Caco-2 (cell line): Measurements from ENCODE around the gene UGT8. TPM values are rescaled to one million over a fixed set of nuclear protein-coding genes. Genes with fewer than 3 reads are reported as not detected.

Experiments
- BruUV-seq: library from RNA; stranded (reverse); fragments of 400-500 nt; replicated peaks from 2 replicates; lab custom pipeline; 2021; lab: Mats Ljungman, UMichigan
- CTCF ChIA-PET: fragments of 300-600 bp; sonication (Branson Sonifier 250); formaldehyde crosslinking; loops from one replicate; lab custom pipeline; 2022; ENCODE audit warnings: antibody characterized with exemption; lab: Charles Lee
- POLR2A ChIA-PET: fragments of 300-600 bp; sonication (Branson Sonifier 250); formaldehyde crosslinking; loops from one replicate; lab custom pipeline; 2022; ENCODE audit warnings: antibody characterized with exemption; lab: Charles Lee
- DNase-seq, 2 experiments: peaks; one replicate each; pipeline versions ENCODE4 v3.0.0 to v3.0.0-alpha.2; 2020 to 2022
- H3K27me3 ChIP-seq: replicated peaks from 2 replicates; pipeline ENCODE4 v1.6.0; 2011; ENCODE audit warnings: low read length; ENCODE audit not compliant: control insufficient read depth, insufficient read depth
- H3K36me3 ChIP-seq: 2 replicates; pipeline ENCODE4 v1.5.1; 2011; ENCODE audit warnings: low read length; ENCODE audit not compliant: control insufficient read depth, insufficient read depth
- H3K4me1 ChIP-seq: fragments of 250-450 bp; sonication (Bioruptor Pico); 2 replicates; pipeline ENCODE4 v1.5.1; 2020; ENCODE audit warnings: mild to moderate bottlenecking
- H3K4me3 ChIP-seq: 2 replicates; pipeline ENCODE4 v1.5.1; 2011; ENCODE audit warnings: low read depth, mild to moderate bottlenecking, control low read depth, low read length
- H3K9me3 ChIP-seq: fragments of 250-450 bp; sonication (Bioruptor Pico); 2 replicates; pipeline ENCODE4 v1.5.1; 2020; ENCODE audit warnings: mild to moderate bottlenecking, moderate library complexity
- H3K27ac Mint-ChIP-seq: one replicate; pipeline ENCODE4 v1.8.0; 2022; ENCODE audit warnings: mixed read lengths; ENCODE audit not compliant: unreplicated experiment
- H3K27me3 Mint-ChIP-seq: one replicate; pipeline ENCODE4 v1.8.0; 2022; ENCODE audit warnings: mixed read lengths; ENCODE audit not compliant: insufficient read depth, unreplicated experiment
- H3K36me3 Mint-ChIP-seq: one replicate; pipeline ENCODE4 v1.8.0; 2022; ENCODE audit warnings: mild to moderate bottlenecking, mixed read lengths; ENCODE audit not compliant: insufficient read depth, unreplicated experiment
- H3K4me1 Mint-ChIP-seq: one replicate; pipeline ENCODE4 v1.8.0; 2022; ENCODE audit warnings: low read depth, mixed read lengths; ENCODE audit not compliant: unreplicated experiment
- H3K4me3 Mint-ChIP-seq: one replicate; pipeline ENCODE4 v1.8.0; 2022; ENCODE audit warnings: mild to moderate bottlenecking, moderate library complexity, mixed read lengths; ENCODE audit not compliant: unreplicated experiment
- H3K9me3 Mint-ChIP-seq: one replicate; pipeline ENCODE4 v1.8.0; 2022; ENCODE audit warnings: mixed read lengths; ENCODE audit not compliant: unreplicated experiment
- intact Hi-C: fragments of 100-400 bp; cut with micrococcal nuclease; formaldehyde crosslinking; loops from one replicate; pipeline ENCODE4 v1.10.0; 2022; ENCODE audit not compliant: unreplicated experiment
- total RNA-seq: library from RNA; stranded (reverse); gene quantifications from 2 replicates; pipeline ENCODE4 v1.2.3, GENCODE V29; 2022
- TF ChIP-seq, protein P1 (sequence below), 2 experiments: fragments of 200-600 bp in 1 of 2; IDR thresholded peaks; 1 replicate in 1 of 2; 2 replicates in 1 of 2; pipeline versions ENCODE4 v1.5.1 to v1.8.0; 2011 to 2022; ENCODE audit warnings: antibody characterized with exemption in 1 of 2, control low read depth in 1 of 2, inconsistent platforms in 1 of 2, low read depth in 1 of 2, low read length in 1 of 2, mild to moderate bottlenecking in 1 of 2, moderate library complexity in 1 of 2; ENCODE audit not compliant: insufficient read depth in 1 of 2, severe bottlenecking in 1 of 2, unreplicated experiment in 1 of 2

Gene UGT8
- total RNA-seq, 1 experiment from 2014 or later, result 11.9 TPM

DNA sequence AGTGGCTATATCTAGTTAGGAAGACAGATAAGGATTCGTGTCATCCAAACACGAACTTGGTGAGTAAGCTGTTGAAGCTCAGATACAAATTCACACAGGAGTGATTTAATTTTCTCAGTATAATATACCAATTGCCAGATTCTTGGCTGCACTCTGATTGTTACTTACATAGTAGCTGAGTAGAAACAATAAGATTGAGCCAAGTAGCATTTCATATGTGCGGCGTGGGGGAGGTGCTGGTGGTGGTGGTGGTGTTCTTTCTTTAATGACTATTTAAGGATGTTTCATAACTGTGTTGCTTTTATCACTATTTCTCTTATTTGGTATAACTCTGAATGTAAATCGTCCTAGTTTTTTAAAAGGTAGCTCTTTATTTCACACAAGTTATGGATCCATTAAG is 102.9 kb downstream of the UGT8 start:
- no peak overlapping the region for H3K27ac Mint-ChIP-seq
- ChIA-PET CTCF (no interaction called here), POLR2A (no interaction called here)
- no peaks in the 10 kb centered on the region for H3K36me3 Mint-ChIP-seq
- TF ChIP-seq, protein P1, sequence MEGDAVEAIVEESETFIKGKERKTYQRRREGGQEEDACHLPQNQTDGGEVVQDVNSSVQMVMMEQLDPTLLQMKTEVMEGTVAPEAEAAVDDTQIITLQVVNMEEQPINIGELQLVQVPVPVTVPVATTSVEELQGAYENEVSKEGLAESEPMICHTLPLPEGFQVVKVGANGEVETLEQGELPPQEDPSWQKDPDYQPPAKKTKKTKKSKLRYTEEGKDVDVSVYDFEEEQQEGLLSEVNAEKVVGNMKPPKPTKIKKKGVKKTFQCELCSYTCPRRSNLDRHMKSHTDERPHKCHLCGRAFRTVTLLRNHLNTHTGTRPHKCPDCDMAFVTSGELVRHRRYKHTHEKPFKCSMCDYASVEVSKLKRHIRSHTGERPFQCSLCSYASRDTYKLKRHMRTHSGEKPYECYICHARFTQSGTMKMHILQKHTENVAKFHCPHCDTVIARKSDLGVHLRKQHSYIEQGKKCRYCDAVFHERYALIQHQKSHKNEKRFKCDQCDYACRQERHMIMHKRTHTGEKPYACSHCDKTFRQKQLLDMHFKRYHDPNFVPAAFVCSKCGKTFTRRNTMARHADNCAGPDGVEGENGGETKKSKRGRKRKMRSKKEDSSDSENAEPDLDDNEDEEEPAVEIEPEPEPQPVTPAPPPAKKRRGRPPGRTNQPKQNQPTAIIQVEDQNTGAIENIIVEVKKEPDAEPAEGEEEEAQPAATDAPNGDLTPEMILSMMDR (IDR thresholded peaks at IDR 0.05; ENCODE audit: insufficient read depth in 1 of 2, low read depth in 1 of 2, low read length in 1 of 2, severe bottlenecking in 1 of 2, unreplicated experiment in 1 of 2), result no peak
- BruUV-seq, result no TSS peak
- no peaks in the 10 kb centered on the region for H3K9me3 Mint-ChIP-seq
- no peaks in the 10 kb centered on the region for H3K36me3 ChIP-seq
- intact Hi-C loops, result no loop called here
- H3K27me3 ChIP-seq, result no peaks in the 10 kb centered on the region
- no peaks in the 10 kb centered on the region for H3K4me1 Mint-ChIP-seq
- H3K9me3 ChIP-seq, result no peaks in the 10 kb centered on the region
- DNase-seq, result no peak
- H3K27me3 Mint-ChIP-seq, result peaks cover 2% of the 10 kb centered on the region
- no peaks in the 10 kb centered on the region for H3K4me1 ChIP-seq
- no peak overlapping the region for H3K4me3 ChIP-seq
- no peak overlapping the region for H3K4me3 Mint-ChIP-seq

DNA sequence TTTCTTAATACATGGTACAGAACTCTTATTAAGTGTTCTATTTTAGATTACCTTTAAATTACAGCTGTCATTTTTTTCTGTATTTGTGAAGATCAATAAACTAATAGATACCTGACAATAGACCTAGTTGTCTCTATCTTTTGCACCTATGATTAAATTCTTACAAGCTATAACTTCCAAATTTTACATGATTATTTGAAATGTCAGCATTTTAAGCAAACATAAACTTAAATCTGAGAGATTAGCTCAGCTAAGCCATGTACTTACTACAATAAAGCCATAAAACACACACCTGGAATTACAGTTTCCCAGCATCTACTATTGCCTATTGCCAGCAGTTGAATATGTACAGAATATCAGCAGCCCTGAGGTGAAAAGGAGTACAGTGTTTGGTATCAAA is 118.8 kb downstream of the UGT8 start:
- POLR2A ChIA-PET, result no interaction called here
- intact Hi-C loops, result no loop called here

DNA sequence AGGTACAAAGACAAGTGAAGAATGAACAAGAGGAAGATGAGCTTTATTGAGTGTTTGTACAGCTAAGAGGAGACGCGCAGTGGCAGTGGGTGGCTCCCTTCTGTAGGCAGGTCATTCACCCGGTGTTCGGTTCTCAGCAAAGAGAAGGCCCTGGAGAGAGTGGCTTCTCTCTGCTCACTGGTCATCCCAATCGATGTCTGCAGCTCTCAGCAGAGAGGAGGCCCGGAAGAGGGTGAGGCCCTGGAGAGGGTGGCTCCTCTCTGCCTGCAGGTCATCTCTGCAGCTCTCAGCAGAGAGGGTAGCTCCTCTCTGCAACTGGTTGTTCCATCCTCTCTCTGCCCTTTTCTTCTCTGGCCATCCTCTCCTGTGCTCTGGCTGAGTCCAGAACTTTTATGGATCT is 126.5 kb downstream of the UGT8 start:
- intact Hi-C loops, result no loop called here
- DNase-seq, result no peak
- no peaks in the 10 kb centered on the region for H3K9me3 Mint-ChIP-seq
- H3K27ac Mint-ChIP-seq, result no peak overlapping the region
- TF ChIP-seq, protein P1 (IDR thresholded peaks at IDR 0.05; ENCODE audit: insufficient read depth in 1 of 2, low read depth in 1 of 2, low read length in 1 of 2, severe bottlenecking in 1 of 2, unreplicated experiment in 1 of 2), result no peak
- no peaks in the 10 kb centered on the region for H3K36me3 Mint-ChIP-seq
- POLR2A ChIA-PET, result no interaction called here
- Histone ChIP-seq H3K4me3 (no peak overlapping the region), H3K36me3 (no peaks in the 10 kb centered on the region), H3K9me3 (no peaks in the 10 kb centered on the region), H3K4me1 (no peaks in the 10 kb centered on the region), H3K27me3 (no peaks in the 10 kb centered on the region)
- peaks cover 8% of the 10 kb centered on the region for H3K27me3 Mint-ChIP-seq
- CTCF ChIA-PET, result no interaction called here
- no peaks in the 10 kb centered on the region for H3K4me1 Mint-ChIP-seq
- no TSS peak for BruUV-seq
- H3K4me3 Mint-ChIP-seq, result no peak overlapping the region

More for the DNA sequence above, 118.8 kb downstream of the UGT8 start:
- H3K9me3 Mint-ChIP-seq, result no peaks in the 10 kb centered on the region
- H3K4me1 Mint-ChIP-seq, result no peaks in the 10 kb centered on the region
- Histone ChIP-seq H3K27me3 (no peaks in the 10 kb centered on the region), H3K4me1 (no peaks in the 10 kb centered on the region), H3K9me3 (no peaks in the 10 kb centered on the region), H3K4me3 (no peak overlapping the region), H3K36me3 (no peaks in the 10 kb centered on the region)
- CTCF ChIA-PET, result no interaction called here
- H3K27me3 Mint-ChIP-seq, result peaks cover 13% of the 10 kb centered on the region
- H3K27ac Mint-ChIP-seq, result no peak overlapping the region
- no peak for DNase-seq
- TF ChIP-seq, protein P1 (IDR thresholded peaks at IDR 0.05; ENCODE audit: insufficient read depth in 1 of 2, low read depth in 1 of 2, low read length in 1 of 2, severe bottlenecking in 1 of 2, unreplicated experiment in 1 of 2), result no peak
- H3K4me3 Mint-ChIP-seq, result no peak overlapping the region
- no peaks in the 10 kb centered on the region for H3K36me3 Mint-ChIP-seq
- no TSS peak for BruUV-seq
